Measurements from ENCODE around the gene DUSP1.

DUSP1 gene

GRCh38 chr5:172743112-172743959, 27.7 kb downstream of the DUSP1 start:
- peak; percentile 29 for DNase-seq (ENCODE audit: low spot score)

DNA sequence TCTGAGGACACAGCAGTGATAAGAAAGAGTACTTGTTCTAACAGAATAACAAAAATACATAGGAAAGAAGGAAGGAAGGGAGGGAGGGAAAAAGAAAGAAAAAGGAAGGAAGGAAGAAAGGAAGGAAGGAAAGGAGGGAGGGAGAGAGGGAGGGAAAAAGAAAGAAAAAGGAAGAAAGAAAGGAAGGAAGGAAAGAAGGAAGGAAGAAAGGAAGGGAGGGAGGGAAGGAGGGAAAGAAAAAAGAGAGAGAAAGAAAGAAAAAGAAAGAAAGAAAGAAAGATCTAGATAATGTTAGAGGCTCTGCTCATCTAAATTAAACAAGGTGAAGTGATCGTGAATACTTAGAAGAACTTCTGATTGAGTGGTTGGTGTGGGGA, 29.8 kb downstream of the DUSP1 start:
- DNase-seq (ENCODE audit: low spot score): no peak

- peak; percentile 96 for DNase-seq (ENCODE audit: low spot score)
These were observed 30.4 kb downstream of the DUSP1 start for GRCh38 chr5:172740428-172741205.

DNA sequence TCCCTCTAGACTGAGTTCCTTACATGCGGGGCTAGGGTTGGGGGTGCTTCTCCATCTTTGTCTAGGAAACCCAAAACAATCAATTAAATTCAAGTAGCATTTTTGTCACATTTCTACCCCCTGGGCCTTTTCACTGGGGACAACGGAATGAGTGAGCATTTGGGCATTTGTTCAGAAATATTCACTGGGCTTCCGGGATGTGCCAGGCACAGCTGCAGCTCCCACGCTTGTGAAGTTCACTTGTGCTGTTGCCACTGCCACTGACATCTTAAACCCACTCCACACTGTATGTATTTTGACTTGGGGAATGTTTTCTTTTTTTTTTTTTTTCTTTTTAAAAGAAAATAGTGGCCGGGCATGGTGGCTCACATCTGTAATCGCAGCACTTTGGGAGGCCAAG, 31.6 kb downstream of the DUSP1 start:
- DNase-seq (ENCODE audit: low spot score): no peak

- no peak for DNase-seq (ENCODE audit: low spot score)
These were observed 34.4 kb downstream of the DUSP1 start for GRCh38 chr5:172736508-172737135.

DNA sequence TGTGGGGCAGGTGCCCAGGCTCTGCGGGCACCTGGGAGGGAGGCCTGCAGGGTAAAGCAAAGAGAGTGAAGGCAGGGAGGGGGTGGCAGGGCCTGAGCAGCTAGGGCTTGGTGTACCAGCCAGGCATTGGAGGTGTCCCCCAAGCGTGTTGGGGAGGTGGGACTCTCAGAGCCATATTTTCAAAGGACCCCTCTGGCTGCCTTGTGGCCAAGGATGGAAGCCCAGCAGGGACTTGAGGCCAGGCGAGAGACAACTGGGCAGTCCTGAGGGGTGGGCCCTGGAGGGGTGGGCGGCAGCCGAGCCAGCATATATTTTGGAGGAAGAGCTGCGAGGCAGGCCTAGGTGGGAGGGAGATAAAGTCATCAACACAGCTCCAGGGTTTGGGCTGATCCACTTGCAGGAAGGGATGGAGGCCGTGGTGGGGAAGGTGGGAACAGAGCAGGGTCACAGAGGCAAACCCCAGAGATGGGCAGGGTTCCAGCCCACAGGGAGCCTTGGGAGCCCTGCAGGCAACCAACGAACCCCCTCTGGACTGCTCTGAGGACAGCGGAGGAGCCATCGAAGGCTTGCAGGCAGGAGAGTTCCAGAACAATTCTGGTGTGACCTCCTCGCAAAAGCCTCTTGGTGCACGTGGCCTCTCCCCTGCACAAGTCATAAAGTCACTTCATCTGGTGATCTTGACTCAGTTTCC, 35.7 kb downstream of the DUSP1 start:
- no peak for DNase-seq (ENCODE audit: low spot score)

DNA sequence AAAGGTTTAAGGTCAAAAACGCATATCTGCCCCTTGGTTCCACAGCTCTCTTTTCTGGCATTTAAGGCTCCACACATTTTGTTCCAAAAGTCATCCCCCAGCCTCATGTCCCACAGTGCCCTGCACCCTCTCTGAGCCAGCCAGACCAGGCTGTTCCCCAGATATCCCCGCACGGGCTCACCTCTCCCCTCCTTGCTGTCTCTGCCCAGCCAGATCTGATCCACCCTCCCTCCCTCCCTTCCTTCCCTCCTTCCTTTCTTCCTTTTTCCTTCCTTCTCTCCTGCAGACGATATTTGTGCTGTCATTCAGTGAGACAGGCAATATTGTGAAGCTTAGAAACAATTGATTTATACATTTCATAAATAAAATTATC, 37.0 kb downstream of the DUSP1 start:
- no peak for DNase-seq (ENCODE audit: low spot score)

DNA sequence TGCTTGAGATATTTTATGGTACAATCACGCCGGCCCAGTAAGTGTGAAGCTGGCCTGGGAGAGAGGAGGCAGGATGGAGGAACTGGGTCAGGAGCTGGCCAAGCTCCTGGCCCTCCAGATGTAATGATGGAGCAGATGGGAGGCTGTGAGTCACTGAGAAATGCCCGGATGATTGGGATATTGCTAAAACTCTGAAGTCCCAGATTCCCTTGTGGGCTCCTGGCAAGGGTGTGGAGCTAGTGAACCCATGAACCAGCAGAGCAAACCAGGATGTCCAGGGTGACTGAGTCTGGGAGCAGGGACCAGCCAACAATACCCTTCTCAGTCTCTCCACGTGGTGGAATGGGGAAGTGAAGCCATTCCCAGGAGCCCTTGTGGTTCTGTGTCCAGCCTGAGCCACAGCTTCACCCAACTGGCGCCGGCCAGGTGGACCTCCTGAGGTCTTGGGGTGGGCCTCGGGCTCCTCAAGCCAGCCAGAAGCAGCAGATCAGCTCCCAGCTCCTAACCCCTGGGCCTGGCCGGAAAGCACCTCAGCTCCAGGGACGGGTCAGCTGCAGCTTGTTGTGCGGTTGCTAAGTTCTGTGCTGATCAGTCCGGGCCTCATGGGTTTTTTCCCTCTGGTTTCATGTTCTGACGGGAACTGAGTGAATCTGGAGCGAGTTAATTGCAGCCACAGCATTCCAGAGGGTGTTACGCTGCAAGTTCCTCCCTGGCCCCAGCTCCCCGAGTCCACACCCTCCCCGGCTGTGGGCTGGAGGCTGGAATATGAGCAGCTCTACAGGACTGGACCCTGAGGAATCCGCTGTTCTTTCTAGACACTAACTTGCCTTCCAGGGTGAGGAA, 37.6 kb downstream of the DUSP1 start:
- peak; percentile 98 for DNase-seq (ENCODE audit: low spot score)

DNA sequence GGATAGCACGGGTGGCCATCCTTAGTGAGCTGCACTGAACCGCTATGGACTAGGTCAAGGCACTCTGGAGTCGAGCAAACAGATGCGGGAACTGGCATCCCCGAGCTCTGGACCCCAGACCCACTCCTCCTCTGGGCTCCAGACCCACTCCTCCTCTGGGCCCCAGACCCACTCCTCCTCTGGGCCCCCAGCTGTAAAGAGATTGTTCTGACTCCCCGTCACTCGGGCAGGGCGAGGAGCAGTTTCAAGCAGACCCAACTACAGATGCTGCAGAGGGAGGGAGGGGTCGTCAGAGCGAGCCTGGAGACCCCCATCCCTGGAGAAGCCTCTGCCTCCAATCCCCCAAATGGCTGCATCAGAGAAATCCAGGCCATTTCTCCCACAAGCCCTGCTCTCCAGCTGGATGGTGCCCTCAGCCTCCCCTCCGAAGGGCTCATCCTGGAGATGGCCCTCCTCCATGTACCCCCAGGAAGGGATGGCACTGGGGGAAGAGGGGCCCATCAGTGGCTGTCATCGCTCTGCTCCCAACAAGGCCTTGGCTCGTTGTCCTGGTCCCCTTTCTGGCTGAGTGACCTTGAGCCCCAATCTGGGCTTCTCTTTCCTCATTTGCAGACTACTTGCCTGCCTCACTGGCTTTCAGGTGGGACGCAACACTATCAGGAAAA, 38.7 kb downstream of the DUSP1 start:
- DNase-seq (ENCODE audit: low spot score): no peak

GRCh38 chr5:172731680-172732074, 39.3 kb downstream of the DUSP1 start:
- no peak for DNase-seq (ENCODE audit: low spot score)

DNA sequence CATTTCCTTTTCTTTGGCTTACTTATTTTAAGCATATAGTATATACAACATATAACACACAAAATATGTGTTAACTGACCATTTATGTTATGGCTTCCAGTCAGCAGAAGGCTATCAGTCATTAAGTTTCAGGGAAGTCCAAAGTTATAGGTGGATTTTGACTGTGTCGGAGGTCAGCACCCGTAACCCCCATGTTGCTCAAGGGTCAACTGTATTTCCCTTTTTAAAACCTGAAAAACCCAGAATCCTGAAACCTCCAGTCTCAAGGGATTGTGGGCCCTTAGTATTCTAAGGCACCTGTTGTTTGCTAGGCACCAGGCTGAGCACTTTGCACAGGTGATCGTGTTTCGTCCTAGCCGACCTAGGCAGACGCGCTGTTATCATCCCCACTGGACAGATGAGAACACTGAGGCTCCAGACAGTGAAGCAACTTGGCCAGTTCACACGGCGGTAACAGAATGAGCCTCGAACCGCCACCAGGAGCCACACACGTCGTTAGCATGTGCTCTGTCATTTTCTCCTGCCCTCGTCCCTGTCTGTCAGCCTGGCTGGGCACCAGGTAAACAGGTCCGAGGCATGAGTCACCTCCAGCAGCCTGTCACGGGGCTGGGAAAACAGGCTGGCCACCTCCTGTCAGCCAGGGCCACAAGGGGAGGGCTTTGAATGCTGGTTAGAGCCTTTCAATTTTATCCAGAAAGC, 39.9 kb downstream of the DUSP1 start:
- peak; percentile 92 for DNase-seq (ENCODE audit: low spot score)

- DNase-seq (ENCODE audit: low spot score): no peak
These were observed 40.8 kb downstream of the DUSP1 start for GRCh38 chr5:172730222-172730621.

- DNase-seq (ENCODE audit: low spot score): no peak
These were observed 41.4 kb downstream of the DUSP1 start for GRCh38 chr5:172729588-172729987.

DNA sequence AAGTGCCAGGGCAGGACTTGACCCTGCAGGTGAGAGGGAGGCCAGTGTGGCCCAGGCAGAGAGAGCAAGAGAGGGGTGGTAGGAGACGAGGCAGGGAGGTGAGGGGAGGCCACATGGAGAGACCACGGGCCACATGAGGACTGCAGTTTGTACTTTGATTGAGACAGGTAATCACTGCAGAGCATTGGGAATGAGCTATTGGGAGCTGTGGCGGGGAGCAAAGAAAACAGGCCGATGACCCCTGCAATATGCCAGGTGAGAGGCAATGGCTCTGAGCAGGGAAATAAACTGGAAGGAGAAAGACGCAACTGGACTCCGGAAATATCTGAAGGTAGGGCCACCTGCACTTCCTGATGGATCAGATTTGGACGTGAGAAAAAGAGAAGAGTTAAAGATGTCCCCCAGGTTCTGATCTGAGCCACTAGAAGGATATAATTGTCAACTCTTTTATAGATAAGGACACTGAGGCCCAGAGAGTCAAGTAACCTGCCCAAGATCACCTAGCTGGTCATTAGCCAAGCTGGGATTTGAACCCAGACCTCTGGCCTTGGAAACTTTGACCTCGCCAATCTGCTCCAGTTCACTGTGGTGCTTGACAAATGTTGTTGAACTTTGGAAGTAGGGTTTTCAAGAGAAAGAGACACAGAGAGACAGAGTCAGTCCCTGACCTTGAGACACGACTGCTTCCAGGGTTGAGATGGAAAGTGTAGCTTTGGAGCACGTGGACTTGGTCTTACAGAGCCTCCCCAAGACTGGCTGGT, 42.3 kb downstream of the DUSP1 start:
- DNase-seq (ENCODE audit: low spot score): no peak

DNA sequence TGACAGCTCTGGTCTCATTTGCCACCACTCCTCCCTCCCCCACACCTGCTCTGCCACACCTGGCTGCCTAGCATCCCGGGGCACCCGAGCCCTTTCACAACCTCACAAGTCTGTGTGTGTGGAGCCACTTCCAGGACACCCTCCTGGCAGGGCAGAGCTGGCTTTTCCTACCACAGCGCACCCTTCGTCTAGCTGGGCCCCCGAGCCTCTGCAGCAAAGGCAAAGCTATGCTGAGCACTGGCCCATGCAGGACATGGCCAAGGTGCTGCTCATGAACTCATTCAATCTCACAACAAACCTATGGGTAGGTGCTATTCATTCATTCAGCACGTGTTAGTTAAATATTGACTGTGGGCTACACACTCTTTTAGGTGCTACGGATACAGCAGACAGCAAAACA, 43.4 kb downstream of the DUSP1 start:
- DNase-seq (ENCODE audit: low spot score): peak; percentile 78

DNA sequence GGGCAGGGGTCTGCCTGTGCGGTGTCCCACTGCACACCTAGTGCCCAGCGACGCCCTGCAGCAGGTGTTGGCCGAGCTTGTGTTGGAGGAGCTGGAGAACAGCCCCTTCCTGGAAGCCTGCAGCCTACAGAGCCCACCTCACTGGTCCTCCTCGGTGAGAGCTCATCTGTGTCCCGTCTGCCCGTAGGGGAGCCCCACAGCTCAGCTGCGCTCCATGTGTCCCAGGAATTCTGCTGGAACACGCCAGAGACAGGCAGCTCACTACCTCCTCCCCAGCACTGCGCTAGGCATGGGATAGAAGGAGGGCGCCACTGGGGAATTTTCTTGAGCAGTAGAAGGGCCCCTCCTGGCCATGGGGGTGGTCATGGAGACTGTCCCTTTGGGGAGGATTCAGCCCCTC, 44.0 kb downstream of the DUSP1 start:
- no peak for DNase-seq (ENCODE audit: low spot score)

- no peak for DNase-seq (ENCODE audit: low spot score)
These were observed 45.2 kb downstream of the DUSP1 start for GRCh38 chr5:172725785-172726184.

DNA sequence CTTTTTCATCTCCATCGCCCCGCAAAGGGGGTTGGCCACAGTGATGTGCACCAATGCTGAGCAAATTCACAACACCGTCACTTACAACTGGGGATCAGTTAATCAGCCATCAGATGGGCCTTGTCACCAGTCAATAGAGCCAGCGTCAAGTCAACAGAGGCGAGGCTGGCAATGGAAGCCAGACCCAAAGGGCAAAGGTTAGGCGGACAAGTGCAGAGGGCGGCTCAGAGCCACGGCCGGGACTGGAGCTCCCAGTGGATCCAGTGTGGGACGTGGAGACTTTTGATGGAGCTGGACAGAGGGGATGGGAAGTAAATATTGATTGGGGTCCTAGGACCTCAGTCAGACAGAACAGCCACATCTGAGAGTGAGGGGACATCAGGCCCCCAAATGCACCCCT, 45.7 kb downstream of the DUSP1 start:
- DNase-seq (ENCODE audit: low spot score): no peak

Measured in kidney tubule cell (primary cell).